Measurements from ENCODE around the gene MEIS2.
A peak's percentile ranks its signal among the peaks of the same experiment; 100 is the strongest.

The MEIS2 gene

DNA sequence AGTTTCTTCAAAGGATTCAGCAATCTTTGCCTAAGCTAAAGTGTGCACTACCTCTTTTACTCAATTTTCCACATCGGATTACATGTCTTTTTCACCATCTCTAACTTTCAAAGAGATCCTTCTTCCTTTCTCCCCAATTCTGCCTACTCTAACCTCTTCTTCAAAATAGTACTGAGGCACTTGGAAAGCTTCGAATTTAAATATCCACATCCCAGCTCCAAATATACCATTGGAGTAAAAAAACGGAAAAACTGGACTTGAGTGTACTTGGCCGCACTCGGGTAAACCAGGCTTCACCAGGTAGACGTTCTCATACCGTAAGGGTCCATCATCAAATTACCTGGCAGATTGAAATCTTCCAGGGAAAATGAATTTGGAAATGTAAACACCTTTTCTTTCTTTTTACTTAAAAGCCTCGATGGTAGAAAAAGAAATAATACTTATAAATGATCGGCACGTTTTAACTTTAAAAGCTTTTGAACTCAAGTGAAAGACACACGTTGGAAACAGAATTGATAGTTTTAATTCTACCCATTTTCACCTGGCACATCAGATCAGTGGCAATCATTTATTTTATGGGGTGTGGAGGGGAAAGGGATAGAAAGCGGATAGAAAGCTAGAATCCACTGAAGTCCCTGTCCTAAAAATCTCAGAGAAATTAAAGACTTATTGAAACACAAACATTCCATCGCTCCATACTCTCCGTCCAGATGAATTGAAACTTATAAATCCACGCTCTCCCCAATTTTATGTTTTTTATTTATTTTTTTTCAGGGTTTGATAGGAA, 8.2 kb upstream of the MEIS2 start:
- H3K4me3 ChIP-seq (replicated peaks; ENCODE audit: low read depth, low read length): no peak overlapping the region
- H3K36me3 ChIP-seq (ENCODE audit: control insufficient read depth, insufficient read depth, low read length): no peaks in the 10 kb centered on the region
- no peaks in the 10 kb centered on the region; the same call in 1 of the 2 replicates for H3K27me3 ChIP-seq (replicated peaks; ENCODE audit: control insufficient read depth, insufficient read depth, low read length)
- no peak for DNase-seq (ENCODE audit: extremely low read depth, insufficient read length)
- TF ChIP-seq, protein P1, sequence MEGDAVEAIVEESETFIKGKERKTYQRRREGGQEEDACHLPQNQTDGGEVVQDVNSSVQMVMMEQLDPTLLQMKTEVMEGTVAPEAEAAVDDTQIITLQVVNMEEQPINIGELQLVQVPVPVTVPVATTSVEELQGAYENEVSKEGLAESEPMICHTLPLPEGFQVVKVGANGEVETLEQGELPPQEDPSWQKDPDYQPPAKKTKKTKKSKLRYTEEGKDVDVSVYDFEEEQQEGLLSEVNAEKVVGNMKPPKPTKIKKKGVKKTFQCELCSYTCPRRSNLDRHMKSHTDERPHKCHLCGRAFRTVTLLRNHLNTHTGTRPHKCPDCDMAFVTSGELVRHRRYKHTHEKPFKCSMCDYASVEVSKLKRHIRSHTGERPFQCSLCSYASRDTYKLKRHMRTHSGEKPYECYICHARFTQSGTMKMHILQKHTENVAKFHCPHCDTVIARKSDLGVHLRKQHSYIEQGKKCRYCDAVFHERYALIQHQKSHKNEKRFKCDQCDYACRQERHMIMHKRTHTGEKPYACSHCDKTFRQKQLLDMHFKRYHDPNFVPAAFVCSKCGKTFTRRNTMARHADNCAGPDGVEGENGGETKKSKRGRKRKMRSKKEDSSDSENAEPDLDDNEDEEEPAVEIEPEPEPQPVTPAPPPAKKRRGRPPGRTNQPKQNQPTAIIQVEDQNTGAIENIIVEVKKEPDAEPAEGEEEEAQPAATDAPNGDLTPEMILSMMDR (IDR thresholded peaks at IDR 0.05; ENCODE audit: insufficient read depth, low read length, poor library complexity, severe bottlenecking): no peak

DNA sequence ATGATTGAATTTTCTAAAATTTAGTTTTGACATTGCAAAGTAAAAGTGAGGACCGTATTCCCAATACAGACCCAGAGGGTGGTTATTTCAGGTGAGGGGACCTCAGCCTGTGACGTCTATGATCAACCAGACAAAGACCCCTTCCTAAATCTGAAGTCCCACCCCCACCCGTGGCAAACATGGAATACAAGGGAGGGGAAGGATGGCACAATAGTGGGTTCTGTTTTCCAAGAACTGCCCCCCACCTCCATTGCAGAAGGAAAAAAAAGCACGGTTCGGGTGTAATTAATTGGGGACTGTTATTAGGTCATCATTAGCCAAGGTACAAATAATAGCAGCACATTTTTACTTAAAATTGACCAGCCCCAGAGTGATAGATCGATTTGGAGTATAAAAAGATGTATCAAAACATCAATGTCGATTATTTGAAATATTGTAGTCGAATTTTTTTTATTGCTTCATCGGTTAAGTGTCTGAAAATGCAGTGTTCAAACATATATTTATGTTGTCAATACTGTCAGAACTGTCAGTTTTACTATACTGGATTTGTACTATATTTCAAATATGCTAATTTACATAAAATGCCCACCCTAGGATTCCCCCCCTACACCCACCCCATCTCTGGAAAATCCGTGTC, 7.5 kb upstream of the MEIS2 start:
- Histone ChIP-seq H3K27me3 (replicated peaks; ENCODE audit: control insufficient read depth, insufficient read depth, low read length) (no peaks in the 10 kb centered on the region; the same call in 1 of the 2 replicates), H3K36me3 (ENCODE audit: control insufficient read depth, insufficient read depth, low read length) (no peaks in the 10 kb centered on the region), H3K4me3 (replicated peaks; ENCODE audit: low read depth, low read length) (no peak overlapping the region)
- TF ChIP-seq, protein P1 (IDR thresholded peaks at IDR 0.05; ENCODE audit: insufficient read depth, low read length, poor library complexity, severe bottlenecking): no peak
- no peak for DNase-seq (ENCODE audit: extremely low read depth, insufficient read length)

DNA sequence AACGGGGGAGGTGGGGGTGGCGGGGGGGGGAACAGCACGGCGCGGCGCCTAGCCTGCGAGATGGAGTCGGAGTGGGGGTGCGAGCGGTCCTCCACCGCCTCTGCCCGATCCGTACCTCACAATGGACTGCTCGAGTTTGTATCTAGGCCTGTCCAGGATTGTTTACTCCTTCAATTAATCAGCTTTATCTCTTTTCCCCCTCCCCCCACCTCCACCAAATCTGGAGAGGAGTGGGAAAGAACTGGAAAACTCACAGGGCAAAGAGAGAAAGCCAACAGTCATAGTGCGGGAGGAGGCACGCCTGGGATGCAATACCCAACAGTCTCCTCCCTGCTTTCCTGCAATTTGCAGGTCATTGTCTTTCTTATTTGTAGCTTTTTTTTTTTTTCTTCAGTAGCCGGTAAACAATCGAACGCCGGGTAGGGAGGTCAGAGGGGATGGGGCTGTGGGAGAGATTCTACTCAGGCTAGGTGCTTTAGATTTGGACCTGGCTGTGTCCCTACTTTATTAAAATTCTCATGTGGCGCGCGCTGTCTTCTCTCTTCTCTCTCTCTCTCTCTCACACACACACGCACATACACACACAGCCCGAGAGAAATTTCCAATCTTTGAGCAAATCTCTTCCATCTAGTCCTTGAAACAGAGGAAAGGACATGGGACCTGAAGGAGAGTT, 6.9 kb upstream of the MEIS2 start:
- no peaks in the 10 kb centered on the region; the same call in 1 of the 2 replicates for H3K27me3 ChIP-seq (replicated peaks; ENCODE audit: control insufficient read depth, insufficient read depth, low read length)
- DNase-seq (ENCODE audit: extremely low read depth, insufficient read length): no peak
- TF ChIP-seq, protein P1 (IDR thresholded peaks at IDR 0.05; ENCODE audit: insufficient read depth, low read length, poor library complexity, severe bottlenecking): no peak
- no peaks in the 10 kb centered on the region for H3K36me3 ChIP-seq (ENCODE audit: control insufficient read depth, insufficient read depth, low read length)
- H3K4me3 ChIP-seq (replicated peaks; ENCODE audit: low read depth, low read length): no peak overlapping the region

DNA sequence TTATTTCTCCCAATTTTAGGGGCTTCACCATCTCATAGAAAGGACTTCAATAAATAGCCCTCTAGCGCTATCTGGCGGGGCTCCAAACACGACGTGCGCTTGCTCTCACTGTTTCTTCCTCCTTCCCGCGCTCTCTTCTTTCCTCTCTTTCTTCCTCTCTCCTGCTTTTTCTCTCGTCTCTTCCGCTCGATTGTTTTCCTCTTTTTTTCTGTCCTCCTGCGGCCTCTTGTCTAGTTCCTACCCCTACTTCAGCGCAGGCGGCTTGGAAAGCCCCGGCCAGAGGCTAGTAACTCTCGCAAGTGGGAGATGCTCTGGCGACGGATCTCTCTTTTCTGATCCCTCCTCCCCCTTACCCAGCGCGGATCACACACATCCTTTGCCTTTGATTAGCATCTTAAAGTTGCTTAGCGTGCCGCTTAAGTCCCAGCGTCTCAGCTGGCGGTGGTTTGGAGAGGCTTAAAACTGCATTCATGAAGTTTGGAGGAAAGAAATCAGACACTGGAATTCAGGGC, 6.2 kb upstream of the MEIS2 start:
- peak overlapping the region; percentile 35 for H3K4me3 ChIP-seq (replicated peaks; ENCODE audit: low read depth, low read length)
- no peaks in the 10 kb centered on the region for H3K36me3 ChIP-seq (ENCODE audit: control insufficient read depth, insufficient read depth, low read length)
- no peak for DNase-seq (ENCODE audit: extremely low read depth, insufficient read length)
- no peaks in the 10 kb centered on the region; the same call in 1 of the 2 replicates for H3K27me3 ChIP-seq (replicated peaks; ENCODE audit: control insufficient read depth, insufficient read depth, low read length)
- TF ChIP-seq, protein P1 (IDR thresholded peaks at IDR 0.05; ENCODE audit: insufficient read depth, low read length, poor library complexity, severe bottlenecking): peak; percentile 63

DNA sequence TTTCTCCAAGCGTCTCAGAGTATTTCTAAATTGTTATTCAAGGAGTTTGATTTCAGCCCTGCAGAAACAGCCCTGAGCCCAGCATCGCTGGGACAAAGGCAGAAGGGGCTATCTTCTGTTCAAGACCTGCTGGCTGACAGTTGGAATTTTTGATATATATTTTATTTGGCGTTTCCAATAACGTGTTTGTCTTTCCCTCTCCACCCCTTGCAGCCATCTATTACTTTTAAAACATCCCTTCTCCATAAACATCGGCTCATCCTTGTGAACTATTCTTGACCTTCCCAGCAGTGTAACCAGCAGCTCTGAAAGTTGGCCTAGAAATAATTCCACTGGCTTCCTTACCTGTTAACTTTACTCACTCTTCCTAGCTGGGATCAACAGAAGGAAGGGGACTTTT, 5.5 kb upstream of the MEIS2 start:
- H3K27me3 ChIP-seq (replicated peaks; ENCODE audit: control insufficient read depth, insufficient read depth, low read length): no peaks in the 10 kb centered on the region; the same call in 1 of the 2 replicates
- H3K4me3 ChIP-seq (replicated peaks; ENCODE audit: low read depth, low read length): no peak overlapping the region
- no peak for DNase-seq (ENCODE audit: extremely low read depth, insufficient read length)
- H3K36me3 ChIP-seq (ENCODE audit: control insufficient read depth, insufficient read depth, low read length): no peaks in the 10 kb centered on the region
- TF ChIP-seq, protein P1 (IDR thresholded peaks at IDR 0.05; ENCODE audit: insufficient read depth, low read length, poor library complexity, severe bottlenecking): no peak

Data from GM06990 (cell line).